ENCODE data around the gene RBFOX1.

The RBFOX1 gene

GRCh38 chr16:7420843-7421242 lies 88.2 kb downstream of the RBFOX1 start:
- DNase-seq (no peak), ATAC-seq (no peak)

- no peak for DNase-seq
- no peak for ATAC-seq
Observed at GRCh38 chr16:7421578-7421977, 88.9 kb downstream of the RBFOX1 start.

- DNase-seq (no peak), ATAC-seq (no peak)
Observed at GRCh38 chr16:7422036-7422888, 89.6 kb downstream of the RBFOX1 start.

GRCh38 chr16:7423434-7424044 lies 90.9 kb downstream of the RBFOX1 start:
- DNase-seq, result no peak
- ATAC-seq, result no peak

- ATAC-seq (no peak), DNase-seq (no peak)
Observed at GRCh38 chr16:7426161-7426560, 93.5 kb downstream of the RBFOX1 start.

- DNase-seq (no peak), ATAC-seq (no peak)
Observed at GRCh38 chr16:7431723-7432122, 99.1 kb downstream of the RBFOX1 start.

- DNase-seq (no peak), ATAC-seq (no peak)
Observed at GRCh38 chr16:7436306-7436705, 103.7 kb downstream of the RBFOX1 start.

GRCh38 chr16:7437135-7437804 lies 104.6 kb downstream of the RBFOX1 start:
- ATAC-seq (no peak), DNase-seq (no peak)

- ATAC-seq (no peak), DNase-seq (no peak)
Observed at GRCh38 chr16:7437843-7438242, 105.2 kb downstream of the RBFOX1 start.

- ATAC-seq (no peak), DNase-seq (no peak)
Observed at GRCh38 chr16:7438601-7439000, 106.0 kb downstream of the RBFOX1 start.

- ATAC-seq, result no peak
Observed at GRCh38 chr16:7439518-7439917, 106.9 kb downstream of the RBFOX1 start.

GRCh38 chr16:7440886-7441400 lies 108.3 kb downstream of the RBFOX1 start:
- no peak for ATAC-seq
- DNase-seq, result no peak

More at GRCh38 chr16:7439518-7439917, 106.9 kb downstream of the RBFOX1 start:
- DNase-seq, result no peak

GRCh38 chr16:7442050-7442449 lies 109.4 kb downstream of the RBFOX1 start:
- ATAC-seq (no peak), DNase-seq (no peak)

GRCh38 chr16:7443142-7443541 lies 110.5 kb downstream of the RBFOX1 start:
- no peak for ATAC-seq
- DNase-seq, result no peak

- DNase-seq, result no peak
Observed at GRCh38 chr16:7443648-7444365, 111.2 kb downstream of the RBFOX1 start.

GRCh38 chr16:7449306-7449705 lies 116.7 kb downstream of the RBFOX1 start:
- no peak for ATAC-seq
- DNase-seq, result no peak

More at GRCh38 chr16:7443648-7444365, 111.2 kb downstream of the RBFOX1 start:
- no peak for ATAC-seq

GRCh38 chr16:7449808-7450207 lies 117.2 kb downstream of the RBFOX1 start:
- no peak for ATAC-seq
- no peak for DNase-seq

GRCh38 chr16:7450440-7450839 lies 117.8 kb downstream of the RBFOX1 start:
- ATAC-seq, result no peak
- DNase-seq, result no peak

GRCh38 chr16:7452090-7452489 lies 119.4 kb downstream of the RBFOX1 start:
- ATAC-seq (no peak), DNase-seq (no peak)

GRCh38 chr16:7456211-7456610 lies 123.6 kb downstream of the RBFOX1 start:
- DNase-seq (no peak), ATAC-seq (no peak)

- ATAC-seq (no peak), DNase-seq (no peak)
Observed at GRCh38 chr16:7458144-7458543, 125.5 kb downstream of the RBFOX1 start.

GRCh38 chr16:7470344-7470743 lies 137.7 kb downstream of the RBFOX1 start:
- DNase-seq (no peak), ATAC-seq (no peak)
